HFFc6 (cell line): ENCODE data around the gene SYNPO2L. TPM values are rescaled to one million over a fixed set of nuclear protein-coding genes. Genes with fewer than 3 reads are reported as not detected.

Experiments
- DNase-seq: peaks from one replicate; pipeline ENCODE4 v3.0.0-alpha.2; 2018
- H3K27ac Mint-ChIP-seq: 2 replicates; pipeline ENCODE4 v1.8.0; 2020; ENCODE audit warnings: mild to moderate bottlenecking, mixed read lengths
- H3K27me3 Mint-ChIP-seq: 2 replicates; pipeline ENCODE4 v1.8.0; 2021; ENCODE audit warnings: mild to moderate bottlenecking, moderate library complexity, mixed read lengths; ENCODE audit not compliant: insufficient read depth
- H3K36me3 Mint-ChIP-seq: 2 replicates; pipeline ENCODE4 v1.8.0; 2021; ENCODE audit warnings: low read depth, mixed read lengths
- H3K4me1 Mint-ChIP-seq: 2 replicates; pipeline ENCODE4 v1.8.0; 2020; ENCODE audit warnings: low read depth, mixed read lengths
- H3K4me3 Mint-ChIP-seq: 2 replicates; pipeline ENCODE4 v1.8.0; 2020; ENCODE audit warnings: mild to moderate bottlenecking, moderate library complexity, mixed read lengths
- H3K9me3 Mint-ChIP-seq: 2 replicates; pipeline ENCODE4 v1.8.0; 2020; ENCODE audit warnings: mild to moderate bottlenecking, mixed read lengths
- CTCF ChIP-seq: fragments of 200-600 bp; sonication (generic); IDR thresholded peaks from 2 replicates; pipeline ENCODE4 v1.5.0; 2021; ENCODE audit warnings: antibody characterized with exemption, mild to moderate bottlenecking
- total RNA-seq, 6 experiments: library from RNA; stranded (reverse); fragmentation: NEBNext Ultra II Directional; extraction: Animal tissue kit (Norgen Biotek cat#: 25700); gene quantifications; 2 replicates in 1 of 6; 3 replicates in 5 of 6; pipeline ENCODE4 v1.2.3, GENCODE V29; 2021

SYNPO2L gene
- total RNA-seq, 6 experiments from 2014 or later = 1.5 to 3.3 (median 1.6) TPM

- Mint-ChIP-seq H3K27me3 (no peaks in the 10 kb centered on the region; the same call in 1 of the 2 replicates), H3K4me3 (no peak overlapping the region), H3K4me1 (peaks cover 34% of the 10 kb centered on the region), H3K27ac (no peak overlapping the region), H3K9me3 (no peaks in the 10 kb centered on the region), H3K36me3 (no peaks in the 10 kb centered on the region)
- no peak for TF ChIP-seq CTCF
- no peak for DNase-seq
Observed at GRCh38 chr10:73643362-73643761, 12.5 kb downstream of the SYNPO2L start.

GRCh38 chr10:73641328-73642060 is 14.3 kb downstream of the SYNPO2L start, which contains the start of gene MYOZ1:
Gene MYOZ1, minus strand, starts transcription at chr10:73641474. Its CDS starts 1,457 bp downstream, at chr10:73640017.
- peak within 1 kb of the TSS; percentile 37 for H3K27ac Mint-ChIP-seq
- H3K4me3 Mint-ChIP-seq = no peak within 1 kb of the TSS; the same call in 1 of the 2 replicates
- no peaks in the 10 kb centered on the region; the same call in 1 of the 2 replicates for H3K27me3 Mint-ChIP-seq
- no peaks in the 10 kb centered on the region for H3K9me3 Mint-ChIP-seq
- DNase-seq = peak; percentile 36
- no peaks in the 10 kb centered on the region for H3K36me3 Mint-ChIP-seq
- H3K4me1 Mint-ChIP-seq = peaks cover 33% of the 10 kb centered on the region
- no peak for TF ChIP-seq CTCF

GRCh38 chr10:73639286-73639685 is 16.5 kb downstream of the SYNPO2L start:
- H3K36me3 Mint-ChIP-seq = no peaks in the 10 kb centered on the region

GRCh38 chr10:73635781-73636180 is 20.0 kb downstream of the SYNPO2L start:
- no peaks in the 10 kb centered on the region for H3K4me1 Mint-ChIP-seq
- no peaks in the 10 kb centered on the region for H3K9me3 Mint-ChIP-seq
- TF ChIP-seq CTCF = no peak
- no peak overlapping the region for H3K4me3 Mint-ChIP-seq
- no peaks in the 10 kb centered on the region for H3K36me3 Mint-ChIP-seq
- DNase-seq = no peak
- H3K27ac Mint-ChIP-seq = no peak overlapping the region
- peaks cover 4% of the 10 kb centered on the region for H3K27me3 Mint-ChIP-seq

More at GRCh38 chr10:73639286-73639685, 16.5 kb downstream of the SYNPO2L start:
- DNase-seq = no peak
- Mint-ChIP-seq H3K4me1 (peaks cover 16% of the 10 kb centered on the region), H3K9me3 (no peaks in the 10 kb centered on the region), H3K27me3 (no peaks in the 10 kb centered on the region), H3K4me3 (no peak overlapping the region), H3K27ac (no peak overlapping the region)
- TF ChIP-seq CTCF = no peak

GRCh38 chr10:73634421-73634820 is 21.4 kb downstream of the SYNPO2L start:
- Mint-ChIP-seq H3K4me3 (no peak overlapping the region), H3K27me3 (peaks cover 4% of the 10 kb centered on the region), H3K36me3 (no peaks in the 10 kb centered on the region), H3K4me1 (no peaks in the 10 kb centered on the region), H3K27ac (no peak overlapping the region), H3K9me3 (no peaks in the 10 kb centered on the region)
- TF ChIP-seq CTCF = no peak
- no peak for DNase-seq
